ENCODE measurements around the gene ING5.
"Not testable (repeated sequence)": the region's sequence is repeated elsewhere in the genome, so short reads cannot be mapped to it uniquely, and the experiment has no call there.

The ING5 gene

GRCh38 chr2:241706537-241706936 lies 4.7 kb downstream of the ING5 start:
- no peak for DNase-seq (ENCODE audit: low read depth)

- DNase-seq (ENCODE audit: low read depth) = no peak
Observed at GRCh38 chr2:241708879-241709278, 7.0 kb downstream of the ING5 start.

GRCh38 chr2:241719093-241719492 lies 17.3 kb downstream of the ING5 start:
- no peak for DNase-seq (ENCODE audit: low read depth)

- DNase-seq (ENCODE audit: low read depth) = no peak
Observed at GRCh38 chr2:241720099-241720498, 18.3 kb downstream of the ING5 start.

- no peak for DNase-seq (ENCODE audit: low read depth)
Observed at GRCh38 chr2:241720560-241720959, 18.7 kb downstream of the ING5 start.

GRCh38 chr2:241721852-241722251 lies 20.0 kb downstream of the ING5 start:
- DNase-seq (ENCODE audit: low read depth) = no peak

- DNase-seq (ENCODE audit: low read depth) = no peak
Observed at GRCh38 chr2:241722896-241723454, 21.1 kb downstream of the ING5 start.

GRCh38 chr2:241724259-241724974 lies 22.6 kb downstream of the ING5 start:
- no peak for DNase-seq (ENCODE audit: low read depth)

- DNase-seq (ENCODE audit: low read depth) = no peak
Observed at GRCh38 chr2:241724975-241725870, 23.4 kb downstream of the ING5 start.

GRCh38 chr2:241726459-241726858 lies 24.6 kb downstream of the ING5 start:
- no peak for DNase-seq (ENCODE audit: low read depth)

GRCh38 chr2:241728000-241728399 lies 26.2 kb downstream of the ING5 start:
- no peak for DNase-seq (ENCODE audit: low read depth)

- no peak for DNase-seq (ENCODE audit: low read depth)
Observed at GRCh38 chr2:241728627-241729026, 26.8 kb downstream of the ING5 start.

GRCh38 chr2:241729868-241730267 lies 28.0 kb downstream of the ING5 start:
- DNase-seq (ENCODE audit: low read depth) = no peak

- no peak for DNase-seq (ENCODE audit: low read depth)
Observed at GRCh38 chr2:241730671-241731293, 28.9 kb downstream of the ING5 start.

- DNase-seq (ENCODE audit: low read depth) = not testable (repeated sequence)
Observed at GRCh38 chr2:241732513-241733186, 30.8 kb downstream of the ING5 start.

GRCh38 chr2:241733391-241734207 lies 31.8 kb downstream of the ING5 start:
- DNase-seq (ENCODE audit: low read depth) = no peak

GRCh38 chr2:241734208-241734466 lies 32.3 kb downstream of the ING5 start:
- DNase-seq (ENCODE audit: low read depth) = no peak

GRCh38 chr2:241734467-241735208 lies 32.8 kb downstream of the ING5 start, which contains the start of gene D2HGDH:
TSS of gene D2HGDH (plus strand) at chr2:241734630. CDS start at chr2:241735225, 595 bp downstream.
- peak; percentile 30 for DNase-seq (ENCODE audit: low read depth)

GRCh38 chr2:241736111-241736510 lies 34.3 kb downstream of the ING5 start:
- no peak for DNase-seq (ENCODE audit: low read depth)

GRCh38 chr2:241738040-241738686 lies 36.3 kb downstream of the ING5 start:
- no peak for DNase-seq (ENCODE audit: low read depth)

All from HS-5 (cell line).